GM18868 (cell line): Measurements from ENCODE around the gene ARHGAP15.

Experiments
- ATAC-seq: cut with Tn5 transposase; IDR thresholded peaks from one replicate; pipeline ENCODE4 v1.9.1; 2021; ENCODE audit warnings: mild to moderate bottlenecking, moderate library complexity; ENCODE audit not compliant: unreplicated experiment

The ARHGAP15 gene

GRCh38 chr2:143434445-143434844 lies 305.2 kb downstream of the ARHGAP15 start:
- ATAC-seq: no peak

GRCh38 chr2:143435131-143435530 lies 305.9 kb downstream of the ARHGAP15 start:
- no peak for ATAC-seq

- ATAC-seq: no peak
Observed at GRCh38 chr2:143436951-143437350, 307.7 kb downstream of the ARHGAP15 start.

- no peak for ATAC-seq
Observed at GRCh38 chr2:143440411-143441012, 311.3 kb downstream of the ARHGAP15 start.

- no peak for ATAC-seq
Observed at GRCh38 chr2:143442193-143442592, 313.0 kb downstream of the ARHGAP15 start.

- peak; percentile 94 for ATAC-seq
Observed at GRCh38 chr2:143451642-143452281, 322.5 kb downstream of the ARHGAP15 start.

- no peak for ATAC-seq
Observed at GRCh38 chr2:143452817-143453451, 323.7 kb downstream of the ARHGAP15 start.

- ATAC-seq: no peak
Observed at GRCh38 chr2:143453981-143454511, 324.8 kb downstream of the ARHGAP15 start.

- no peak for ATAC-seq
Observed at GRCh38 chr2:143455317-143455716, 326.1 kb downstream of the ARHGAP15 start.

- no peak for ATAC-seq
Observed at GRCh38 chr2:143458258-143459190, 329.3 kb downstream of the ARHGAP15 start.

GRCh38 chr2:143460382-143460781 lies 331.2 kb downstream of the ARHGAP15 start:
- no peak for ATAC-seq

- peak; percentile 65 for ATAC-seq
Observed at GRCh38 chr2:143463719-143464118, 334.5 kb downstream of the ARHGAP15 start.

GRCh38 chr2:143466391-143466790 lies 337.2 kb downstream of the ARHGAP15 start:
- no peak for ATAC-seq

- no peak for ATAC-seq
Observed at GRCh38 chr2:143467011-143467410, 337.8 kb downstream of the ARHGAP15 start.

- ATAC-seq: peak; percentile 71
Observed at GRCh38 chr2:143468341-143468888, 339.2 kb downstream of the ARHGAP15 start.

- ATAC-seq: no peak
Observed at GRCh38 chr2:143469323-143469722, 340.1 kb downstream of the ARHGAP15 start.

- no peak for ATAC-seq
Observed at GRCh38 chr2:143471550-143471949, 342.3 kb downstream of the ARHGAP15 start.

GRCh38 chr2:143473216-143473615 lies 344.0 kb downstream of the ARHGAP15 start:
- no peak for ATAC-seq

GRCh38 chr2:143473820-143474219 lies 344.6 kb downstream of the ARHGAP15 start:
- no peak for ATAC-seq

- no peak for ATAC-seq
Observed at GRCh38 chr2:143474586-143474985, 345.4 kb downstream of the ARHGAP15 start.
